Transverse colon (tissue), 4 donors: ENCODE data around the gene GSTA2. TPM values are rescaled to one million over a fixed set of nuclear protein-coding genes. Genes with fewer than 3 reads are reported as not detected.
A peak's percentile ranks its signal among the peaks of the same experiment; 100 is the strongest.
"Not testable (repeated sequence)": the region's sequence is repeated elsewhere in the genome, so short reads cannot be mapped to it uniquely, and the experiment has no call there.

Experiments
- DNase-seq: peaks from one replicate; pipeline ENCODE4 v3.0.0-alpha.2; 2019
- H3K27ac ChIP-seq, 4 donors: fragments of 200-600 bp; sonication (generic); 2 replicates each; pipeline ENCODE4 v1.5.1; 2016 to 2018; ENCODE audit warnings: inconsistent platforms in 4 of 4
- H3K27me3 ChIP-seq: fragments of 200-600 bp; sonication (generic); 2 replicates; pipeline ENCODE4 v1.5.1; 2017; ENCODE audit warnings: inconsistent platforms
- H3K36me3 ChIP-seq, 4 donors: fragments of 200-600 bp; sonication (generic); 2 replicates each; pipeline ENCODE4 v1.5.1; 2017 to 2019; ENCODE audit warnings: inconsistent platforms in 4 of 4
- H3K4me1 ChIP-seq, 4 donors: fragments of 200-600 bp; sonication (generic); 2 replicates each; pipeline ENCODE4 v1.5.1; 2017 to 2020; ENCODE audit warnings: inconsistent platforms in 4 of 4
- H3K4me3 ChIP-seq, 4 donors: fragments of 200-600 bp; sonication (generic); 1 replicate in 1 of 4; 2 replicates in 3 of 4; pipeline versions ENCODE4 v1.5.1 to v1.6.1; 2017 to 2019; ENCODE audit warnings: inconsistent platforms in 4 of 4
- H3K9me3 ChIP-seq, 2 donors: fragments of 200-600 bp; sonication (generic); 2 replicates each; pipeline ENCODE4 v1.5.1; 2017 to 2019; ENCODE audit warnings: inconsistent platforms in 2 of 2
- CTCF ChIP-seq, 5 experiments: fragments of 200-600 bp in 3 of 5; fragments of 450-650 bp in 2 of 5; sonication (generic) in 3 of 5; IDR thresholded peaks; 1 replicate in 2 of 5; 2 replicates in 3 of 5; pipeline ENCODE4 v1.5.1; 2016 to 2017; ENCODE audit warnings: antibody characterized with exemption in 5 of 5, inconsistent platforms in 3 of 5, mild to moderate bottlenecking in 2 of 5, moderate library complexity in 1 of 5
- EP300 ChIP-seq: sonication (generic); formaldehyde crosslinking; IDR thresholded peaks from one replicate; pipeline ENCODE4 v1.6.1; 2017; ENCODE audit warnings: antibody characterized with exemption, low read depth
- POLR2A ChIP-seq: fragments of 450-650 bp; IDR thresholded peaks from one replicate; pipeline ENCODE4 v1.6.1; 2016; ENCODE audit warnings: antibody characterized with exemption, mild to moderate bottlenecking, moderate library complexity
- POLR2AphosphoS5 ChIP-seq, 3 donors: sonication (generic); formaldehyde crosslinking; IDR thresholded peaks; one replicate each; pipeline ENCODE4 v1.6.1; 2016; ENCODE audit warnings: antibody characterized with exemption in 3 of 3
- WGBS, 2 donors: methylation state at CpG; one replicate each; pipeline ENCODE4 v1.1.5; 2018; ENCODE audit warnings: low coverage in 1 of 2; 5-methylcytosine and 5-hydroxymethylcytosine counted together
- in situ Hi-C, 4 donors: fragments of 200-750 bp; cut with MboI; loops; one replicate each; pipeline versions ENCODE4 v1.15.0 to v1.15.1; 2017; ENCODE audit warnings: low sequenced_read_pairs in 3 of 4, low pct_ligation_motif_present in 1 of 4, low pct_unique_long_range_greater_than_20kb in 1 of 4
- intact Hi-C: fragments of 100-400 bp; cut with DNase I; formaldehyde crosslinking; loops from one replicate; pipeline ENCODE4 v1.15.1; 2023; ENCODE audit warnings: low total_unique reads
- total RNA-seq, 4 donors: library from RNA; depleted of rRNA; stranded (reverse); fragments of >200 nt; gene quantifications; one replicate each; pipeline ENCODE4 v1.1.0, GENCODE V29; 2016

Gene GSTA2
- total RNA-seq, 4 donors from 2014 or later, result 1.00 TPM; not detected in 3

GRCh38 chr6:52801188-52801841, 38.0 kb upstream of the GSTA2 start:
- no peaks in the 10 kb centered on the region for H3K9me3 ChIP-seq
- no peaks in the 10 kb centered on the region for H3K36me3 ChIP-seq
- no peaks in the 10 kb centered on the region for H3K27me3 ChIP-seq
- no peaks in the 10 kb centered on the region for H3K4me1 ChIP-seq
- H3K4me3 ChIP-seq, result no peak overlapping the region
- DNase-seq, result no peak
- no peak for TF ChIP-seq EP300
- TF ChIP-seq CTCF (IDR thresholded peaks at IDR 0.05), result no peak
- TF ChIP-seq POLR2AphosphoS5 (IDR thresholded peaks at IDR 0.05), result no peak
- no peak for TF ChIP-seq POLR2A
- WGBS, 2 donors, result 50 to 78% methylated on average over 1 to 2 of the region's 2 CpGs
- no peak overlapping the region for H3K27ac ChIP-seq
- intact Hi-C loops (no loop called here), in situ Hi-C loops (no loop called here)

- WGBS, 2 donors, result 80 to 94% methylated on average over 1 of the region's 1 CpG
- H3K36me3 ChIP-seq, H3K27me3 ChIP-seq, H3K27ac ChIP-seq, intact Hi-C loops, H3K9me3 ChIP-seq, DNase-seq, H3K4me3 ChIP-seq, in situ Hi-C loops, H3K4me1 ChIP-seq: not testable (repeated sequence)
These were observed 36.0 kb upstream of the GSTA2 start for GRCh38 chr6:52799272-52799671.

- H3K27me3 ChIP-seq, in situ Hi-C loops, H3K36me3 ChIP-seq, DNase-seq, intact Hi-C loops, H3K4me1 ChIP-seq, H3K9me3 ChIP-seq, H3K4me3 ChIP-seq, H3K27ac ChIP-seq: not testable (repeated sequence)
- 86% methylated on average over 2 of the region's 2 CpGs; no CpG with 5 or more reads in 1 of the 2 donors for WGBS, 2 donors
These were observed 31.1 kb upstream of the GSTA2 start for GRCh38 chr6:52794366-52794765.

- TF ChIP-seq EP300 (no peak), POLR2AphosphoS5 (IDR thresholded peaks at IDR 0.05) (no peak), POLR2A (no peak), CTCF (IDR thresholded peaks at IDR 0.05) (no peak)
- H3K4me3 ChIP-seq, result no peak overlapping the region
- H3K27me3 ChIP-seq, result no peaks in the 10 kb centered on the region
- no peak for DNase-seq
- no peaks in the 10 kb centered on the region for H3K9me3 ChIP-seq
- H3K27ac ChIP-seq, result no peak overlapping the region
- in situ Hi-C loops (no loop called here), intact Hi-C loops (no loop called here)
- 0% methylated on average over 1 of the region's 1 CpG; no CpG with 5 or more reads in 1 of the 2 donors for WGBS, 2 donors
- no peaks in the 10 kb centered on the region for H3K4me1 ChIP-seq
- no peaks in the 10 kb centered on the region for H3K36me3 ChIP-seq
These were observed 27.6 kb upstream of the GSTA2 start for GRCh38 chr6:52790861-52791260.

GRCh38 chr6:52789658-52790057, 26.4 kb upstream of the GSTA2 start:
- 78% methylated on average over 1 of the region's 1 CpG; no CpG with 5 or more reads in 1 of the 2 donors for WGBS, 2 donors
- H3K9me3 ChIP-seq, H3K27ac ChIP-seq, H3K36me3 ChIP-seq, H3K4me3 ChIP-seq, DNase-seq, intact Hi-C loops, H3K4me1 ChIP-seq, H3K27me3 ChIP-seq: not testable (repeated sequence)
- in situ Hi-C loops, result loop anchor here in 2 of 4 donors (5.0 kb wide), 1 partner anchor 38 kb away; no protein-coding TSS in a partner anchor

- no peak for DNase-seq
- intact Hi-C loops (no loop called here), in situ Hi-C loops (loop anchor here in 2 of 4 donors (5.0 kb wide), 1 partner anchor 39 kb away; no protein-coding TSS in a partner anchor)
- H3K36me3 ChIP-seq, result no peaks in the 10 kb centered on the region
- H3K4me1 ChIP-seq, result no peaks in the 10 kb centered on the region
- peak overlapping the region in 1 of 4 donors; percentile 20 for H3K27ac ChIP-seq
- no peaks in the 10 kb centered on the region for H3K9me3 ChIP-seq
- WGBS, 2 donors, result 42 to 55% methylated on average over 2 to 3 of the region's 3 CpGs
- H3K4me3 ChIP-seq, result no peak overlapping the region
- no peaks in the 10 kb centered on the region for H3K27me3 ChIP-seq
- no peak for TF ChIP-seq POLR2AphosphoS5 (IDR thresholded peaks at IDR 0.05)
- TF ChIP-seq POLR2A, result no peak
- no peak for TF ChIP-seq CTCF (IDR thresholded peaks at IDR 0.05)
- TF ChIP-seq EP300, result no peak
These were observed 25.2 kb upstream of the GSTA2 start for GRCh38 chr6:52788478-52788877.
